ENCODE measurements around the gene JAKMIP3. TPM values are rescaled to one million over a fixed set of nuclear protein-coding genes. Genes with fewer than 3 reads are reported as not detected.

Gene JAKMIP3
- total RNA-seq, 4 donors from 2014 or later = 0.42 to 1.9 (median 0.87) TPM

DNA sequence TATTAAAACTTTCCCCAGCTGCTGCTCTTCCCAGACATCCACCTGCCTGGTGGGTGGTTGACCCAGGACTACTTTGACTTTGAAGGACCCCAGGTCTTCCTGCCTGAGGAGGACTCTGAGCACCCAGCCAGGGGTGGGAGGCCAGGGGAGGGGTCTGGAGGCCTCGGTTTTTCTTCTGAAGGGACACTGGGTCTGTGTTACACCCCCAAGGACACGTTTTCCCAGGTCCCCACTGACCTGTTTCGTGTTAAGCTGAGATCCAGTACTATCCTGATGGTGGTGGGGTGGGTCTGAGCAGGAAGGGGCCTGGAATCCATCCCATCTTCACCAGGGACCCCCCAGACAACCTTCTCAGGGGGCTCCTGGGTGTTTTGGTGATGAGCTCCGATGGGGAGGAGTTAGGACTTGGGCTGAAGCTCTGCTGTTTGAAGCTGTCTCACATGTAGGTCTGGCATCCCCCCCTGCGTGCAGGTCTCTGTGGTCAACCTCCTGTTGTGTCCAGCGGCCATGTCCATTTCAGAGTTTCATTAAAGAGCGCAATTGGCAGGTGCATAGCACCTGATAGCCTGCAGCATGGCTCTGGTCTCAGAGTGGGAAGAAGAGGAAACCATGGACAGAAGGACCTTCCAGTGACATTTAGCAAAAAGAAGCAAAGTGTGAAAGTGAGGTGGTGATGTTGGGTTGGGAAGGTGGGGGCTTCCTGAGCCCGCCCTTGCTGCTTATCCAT is 3.5 kb downstream of the JAKMIP3 start:
- H3K4me3 ChIP-seq = no peak overlapping the region
- no peaks in the 10 kb centered on the region for H3K27me3 ChIP-seq
- H3K36me3 ChIP-seq = no peaks in the 10 kb centered on the region
- peaks cover 0 to 27% (median 13%) of the 10 kb centered on the region in 3 donors for H3K4me1 ChIP-seq
- H3K27ac ChIP-seq = no peak overlapping the region
- ATAC-seq = no peak
- WGBS, 2 donors (ENCODE audit: low coverage in 1 of 2) = 80% methylated on average over 3 of the region's 8 CpGs; no CpG with 5 or more reads in 1 of the 2 donors
- H3K9me3 ChIP-seq = peaks cover 0 to 14% (median 0%) of the 10 kb centered on the region in 3 donors
- TF ChIP-seq EP300 (IDR thresholded peaks at IDR 0.05) (no peak), POLR2AphosphoS5 (IDR thresholded peaks at IDR 0.05) (no peak), POLR2A (IDR thresholded peaks at IDR 0.05) (no peak), CTCF (IDR thresholded peaks at IDR 0.05) (no peak)

DNA sequence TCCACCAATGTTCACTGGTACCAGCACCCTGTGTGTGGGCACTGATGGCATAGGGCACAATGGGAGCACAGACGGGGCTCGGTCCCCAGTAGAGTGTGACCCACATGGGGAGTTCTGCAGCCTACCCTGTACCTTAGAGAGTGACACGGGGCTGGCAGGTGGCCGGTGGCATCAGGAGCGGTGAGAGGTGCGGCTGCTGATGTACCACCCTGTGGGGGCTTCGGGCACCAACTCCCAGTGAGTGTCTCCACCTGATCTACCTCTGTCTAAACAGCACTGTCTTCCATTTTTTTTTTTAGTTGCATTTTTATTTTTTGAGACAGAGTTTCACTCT is 4.1 kb downstream of the JAKMIP3 start:
- Histone ChIP-seq H3K4me1 (peaks cover 0 to 26% (median 13%) of the 10 kb centered on the region in 3 donors), H3K4me3 (no peak overlapping the region), H3K27me3 (no peaks in the 10 kb centered on the region), H3K27ac (no peak overlapping the region), H3K36me3 (no peaks in the 10 kb centered on the region), H3K9me3 (peaks cover 0 to 18% (median 0%) of the 10 kb centered on the region in 3 donors)
- no peak for TF ChIP-seq EP300 (IDR thresholded peaks at IDR 0.05)
- no peak for TF ChIP-seq CTCF (IDR thresholded peaks at IDR 0.05)
- TF ChIP-seq POLR2A (IDR thresholded peaks at IDR 0.05) = no peak
- no peak for TF ChIP-seq POLR2AphosphoS5 (IDR thresholded peaks at IDR 0.05)
- WGBS, 2 donors (ENCODE audit: low coverage in 1 of 2) = 0 to 100% methylated on average over 1 of the region's 7 CpGs
- ATAC-seq = no peak

- TF ChIP-seq CTCF (IDR thresholded peaks at IDR 0.05) (no peak), POLR2AphosphoS5 (IDR thresholded peaks at IDR 0.05) (no peak), POLR2A (IDR thresholded peaks at IDR 0.05) (no peak), EP300 (IDR thresholded peaks at IDR 0.05) (no peak)
- WGBS, 2 donors (ENCODE audit: low coverage in 1 of 2) = 54 to 83% methylated on average over 3 of the region's 3 CpGs
- Histone ChIP-seq H3K27ac (no peak overlapping the region), H3K9me3 (peaks cover 0 to 22% (median 0%) of the 10 kb centered on the region in 3 donors), H3K36me3 (no peaks in the 10 kb centered on the region), H3K27me3 (no peaks in the 10 kb centered on the region), H3K4me1 (peaks cover 0 to 18% (median 5%) of the 10 kb centered on the region in 3 donors), H3K4me3 (no peak overlapping the region)
- no peak for ATAC-seq
Measured at GRCh38 chr10:132070724-132071123, 5.0 kb downstream of the JAKMIP3 start.

DNA sequence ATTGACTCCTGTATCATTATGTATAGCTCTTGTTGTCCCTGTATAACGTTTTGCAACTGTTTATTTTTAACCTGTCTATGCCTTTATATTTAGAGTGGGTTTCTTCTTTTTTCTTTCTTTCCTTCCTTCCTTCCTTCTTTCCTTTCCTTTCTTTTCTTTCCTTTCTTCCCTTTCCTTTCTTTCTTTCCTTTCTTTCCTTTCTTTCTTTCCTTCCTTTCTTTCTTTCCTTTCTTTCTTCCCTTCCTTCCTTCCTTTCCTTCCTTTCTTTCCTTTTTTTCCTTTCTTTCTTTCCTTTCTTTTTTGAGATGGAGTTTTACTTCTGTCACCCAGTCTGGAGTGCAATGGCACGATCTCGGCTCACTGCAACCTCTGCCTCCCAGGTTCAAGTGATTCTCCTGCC is 5.9 kb downstream of the JAKMIP3 start:
- TF ChIP-seq POLR2A (IDR thresholded peaks at IDR 0.05) (no peak), EP300 (IDR thresholded peaks at IDR 0.05) (no peak), POLR2AphosphoS5 (IDR thresholded peaks at IDR 0.05) (no peak), CTCF (IDR thresholded peaks at IDR 0.05) (no peak)
- Histone ChIP-seq H3K4me1 (peaks cover 0 to 11% (median under 1%) of the 10 kb centered on the region in 3 donors), H3K4me3 (no peak overlapping the region), H3K9me3 (peaks cover 0 to 22% (median 0%) of the 10 kb centered on the region in 3 donors), H3K27me3 (no peaks in the 10 kb centered on the region), H3K36me3 (no peaks in the 10 kb centered on the region), H3K27ac (no peak overlapping the region)
- no peak for ATAC-seq
- 50 to 72% methylated on average over 1 to 3 of the region's 3 CpGs for WGBS, 2 donors (ENCODE audit: low coverage in 1 of 2)
